ENCODE results near the gene CDK18. TPM values are rescaled to one million over a fixed set of nuclear protein-coding genes. Genes with fewer than 3 reads are reported as not detected.

The CDK18 gene
- total and polyA plus RNA-seq, 9 donors: 3.1 to 18.8 (median 10.3) TPM

DNA sequence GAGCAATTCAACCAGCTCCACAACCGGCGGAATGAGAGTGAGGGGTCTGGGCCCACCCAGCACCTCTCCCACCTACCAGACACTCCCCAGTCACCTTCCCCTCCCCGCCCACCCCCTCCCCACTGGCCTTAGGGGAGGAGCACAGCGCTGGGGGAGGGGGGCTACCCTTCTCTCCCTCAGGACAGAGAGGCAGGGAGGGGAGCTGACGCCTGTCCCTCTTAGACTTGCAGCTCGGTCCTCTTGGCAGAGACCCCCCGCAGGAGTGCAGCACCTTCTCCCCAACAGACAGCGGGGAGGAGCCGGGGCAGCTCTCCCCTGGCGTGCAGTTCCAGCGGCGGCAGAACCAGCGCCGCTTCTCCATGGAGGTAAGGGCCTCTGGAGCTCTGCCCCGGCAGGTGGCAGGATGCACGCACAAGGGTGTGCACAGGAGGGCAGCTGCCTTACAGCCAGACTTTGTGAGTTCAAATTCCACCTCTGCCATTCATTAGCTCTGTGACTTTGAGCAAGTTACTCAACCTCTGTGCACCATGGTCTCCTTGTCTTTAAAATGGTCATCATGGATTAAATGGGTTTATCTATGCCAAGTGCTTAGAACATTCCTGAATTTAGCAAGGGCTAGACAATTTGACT, 18.9 kb downstream of the CDK18 start:
- 50% methylated on average over 8 of the region's 16 CpGs for WGBS (ENCODE audit: insufficient coverage)
- H3K27me3 ChIP-seq (ENCODE audit: control insufficient read depth, insufficient read depth, low read length): no peaks in the 10 kb centered on the region
- no peak for DNase-seq
- no peaks in the 10 kb centered on the region for H3K36me3 ChIP-seq (ENCODE audit: control insufficient read depth, insufficient read depth, low read length)
- peaks cover 19% of the 10 kb centered on the region for H3K4me1 ChIP-seq (ENCODE audit: control insufficient read depth, insufficient read depth, low read length)
- no peaks in the 10 kb centered on the region for H3K9me3 ChIP-seq (replicated peaks; ENCODE audit: control insufficient read depth, low read depth, low read length)
- no peak overlapping the region for H3K4me3 ChIP-seq (ENCODE audit: low read length)
- H3K27ac ChIP-seq (ENCODE audit: low read length): no peak overlapping the region

DNA sequence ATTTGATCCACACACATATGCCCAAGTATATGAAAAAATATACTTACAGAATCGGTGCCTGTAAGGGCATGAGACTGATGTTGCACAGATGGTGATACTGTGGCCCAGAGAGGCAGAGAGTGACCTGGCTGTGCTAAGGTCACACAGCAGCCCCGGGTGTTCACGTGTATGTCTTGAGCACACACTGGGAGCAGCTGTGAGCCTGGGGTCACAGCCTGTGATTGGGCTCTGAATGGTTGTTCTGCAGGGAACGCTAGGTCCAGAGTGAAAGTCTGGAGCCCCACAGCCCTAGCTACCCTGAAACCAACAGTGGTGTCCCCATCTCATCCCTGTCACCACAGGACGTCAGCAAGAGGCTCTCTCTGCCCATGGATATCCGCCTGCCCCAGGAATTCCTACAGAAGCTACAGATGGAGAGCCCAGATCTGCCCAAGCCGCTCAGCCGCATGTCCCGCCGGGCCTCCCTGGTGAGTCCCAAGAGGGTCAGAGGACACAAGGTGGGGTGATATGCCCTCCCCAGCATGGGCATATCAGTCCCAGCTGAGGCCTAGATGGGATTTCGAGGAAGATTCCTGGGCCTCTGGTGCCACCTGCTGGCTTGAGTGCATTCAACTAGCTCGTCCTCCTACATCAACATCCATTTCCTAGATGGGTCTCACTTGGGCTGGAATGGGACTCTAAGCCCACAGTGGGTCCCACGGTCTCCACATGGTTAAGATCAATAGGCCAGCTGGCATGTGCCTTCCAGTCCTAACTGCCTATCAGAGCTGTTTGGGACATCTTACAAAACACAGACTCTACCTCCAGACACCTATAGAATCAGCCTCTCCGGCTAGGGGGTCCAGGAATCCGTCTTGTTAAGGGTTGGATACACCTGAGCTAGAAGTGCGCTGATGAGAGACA, 19.7 kb downstream of the CDK18 start:
- DNase-seq: peak; percentile 78
- H3K9me3 ChIP-seq (replicated peaks; ENCODE audit: control insufficient read depth, low read depth, low read length): no peaks in the 10 kb centered on the region
- no peaks in the 10 kb centered on the region for H3K36me3 ChIP-seq (ENCODE audit: control insufficient read depth, insufficient read depth, low read length)
- H3K27me3 ChIP-seq (ENCODE audit: control insufficient read depth, insufficient read depth, low read length): peaks cover 6% of the 10 kb centered on the region
- no peak overlapping the region for H3K27ac ChIP-seq (ENCODE audit: low read length)
- no peak overlapping the region for H3K4me3 ChIP-seq (ENCODE audit: low read length)
- H3K4me1 ChIP-seq (ENCODE audit: control insufficient read depth, insufficient read depth, low read length): peaks cover 19% of the 10 kb centered on the region
- WGBS (ENCODE audit: insufficient coverage): 38% methylated on average over 11 of the region's 16 CpGs

DNA sequence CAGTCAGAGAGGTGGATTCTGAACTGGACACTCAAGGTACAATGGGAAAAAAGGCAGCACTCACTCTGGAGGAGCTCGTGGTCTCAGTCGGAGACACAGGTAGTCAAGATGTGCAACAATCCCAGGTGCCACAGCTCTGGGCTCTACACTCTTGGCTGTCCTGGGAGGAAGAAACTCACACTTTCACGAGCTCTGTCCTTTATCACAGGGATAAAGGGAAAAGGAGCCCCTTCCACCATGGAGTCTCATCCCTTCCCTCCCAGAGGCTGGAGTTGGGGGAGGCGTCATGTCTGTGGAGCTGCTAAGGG, 20.3 kb downstream of the CDK18 start:
- no peak overlapping the region for H3K4me3 ChIP-seq (ENCODE audit: low read length)
- DNase-seq: no peak
- no CpG with 5 or more reads among the region's 4 CpGs for WGBS (ENCODE audit: insufficient coverage)
- H3K27ac ChIP-seq (ENCODE audit: low read length): no peak overlapping the region
- H3K4me1 ChIP-seq (ENCODE audit: control insufficient read depth, insufficient read depth, low read length): peaks cover 16% of the 10 kb centered on the region
- no peaks in the 10 kb centered on the region for H3K36me3 ChIP-seq (ENCODE audit: control insufficient read depth, insufficient read depth, low read length)
- no peaks in the 10 kb centered on the region for H3K9me3 ChIP-seq (replicated peaks; ENCODE audit: control insufficient read depth, low read depth, low read length)
- H3K27me3 ChIP-seq (ENCODE audit: control insufficient read depth, insufficient read depth, low read length): peaks cover 11% of the 10 kb centered on the region

DNA sequence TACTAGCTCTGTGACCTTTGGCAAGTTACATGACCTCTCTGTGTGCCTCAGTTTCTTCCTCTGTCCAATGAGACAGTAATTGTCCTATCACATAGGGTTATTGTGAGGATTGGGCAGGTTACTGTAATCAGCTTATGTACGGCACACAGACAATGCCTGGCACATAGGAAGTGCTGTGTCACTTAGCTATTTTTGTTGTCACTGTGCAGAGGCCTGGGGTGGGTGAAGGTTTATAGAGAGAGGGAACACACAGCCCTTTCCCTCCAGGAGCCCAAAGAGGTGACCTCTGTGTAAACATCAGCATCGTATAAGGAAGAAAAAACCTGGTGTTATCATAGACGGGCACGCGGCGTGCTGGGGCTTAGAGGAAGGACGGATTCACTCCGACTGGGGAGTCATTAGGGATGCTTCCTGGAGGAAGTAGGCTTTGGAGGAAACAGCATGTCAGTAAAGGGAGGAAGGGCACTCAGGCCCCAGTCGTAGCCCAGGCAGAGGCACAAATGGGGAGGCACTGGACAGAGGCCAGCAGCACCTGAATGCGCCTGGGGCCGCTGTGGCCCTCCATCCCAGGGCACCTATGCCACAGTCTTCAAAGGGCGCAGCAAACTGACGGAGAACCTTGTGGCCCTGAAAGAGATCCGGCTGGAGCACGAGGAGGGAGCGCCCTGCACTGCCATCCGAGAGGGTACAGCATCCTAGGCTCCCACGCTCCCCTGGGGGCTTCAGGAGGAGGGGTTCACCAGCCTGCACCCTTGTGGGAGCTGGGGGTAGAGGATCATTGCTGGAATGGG, 21.2 kb downstream of the CDK18 start:
- peaks cover 10% of the 10 kb centered on the region for H3K4me1 ChIP-seq (ENCODE audit: control insufficient read depth, insufficient read depth, low read length)
- H3K36me3 ChIP-seq (ENCODE audit: control insufficient read depth, insufficient read depth, low read length): no peaks in the 10 kb centered on the region
- H3K4me3 ChIP-seq (ENCODE audit: low read length): no peak overlapping the region
- H3K27ac ChIP-seq (ENCODE audit: low read length): no peak overlapping the region
- H3K9me3 ChIP-seq (replicated peaks; ENCODE audit: control insufficient read depth, low read depth, low read length): no peaks in the 10 kb centered on the region
- DNase-seq: no peak
- peaks cover 17% of the 10 kb centered on the region for H3K27me3 ChIP-seq (ENCODE audit: control insufficient read depth, insufficient read depth, low read length)
- WGBS (ENCODE audit: insufficient coverage): 83% methylated on average over 17 of the region's 18 CpGs

DNA sequence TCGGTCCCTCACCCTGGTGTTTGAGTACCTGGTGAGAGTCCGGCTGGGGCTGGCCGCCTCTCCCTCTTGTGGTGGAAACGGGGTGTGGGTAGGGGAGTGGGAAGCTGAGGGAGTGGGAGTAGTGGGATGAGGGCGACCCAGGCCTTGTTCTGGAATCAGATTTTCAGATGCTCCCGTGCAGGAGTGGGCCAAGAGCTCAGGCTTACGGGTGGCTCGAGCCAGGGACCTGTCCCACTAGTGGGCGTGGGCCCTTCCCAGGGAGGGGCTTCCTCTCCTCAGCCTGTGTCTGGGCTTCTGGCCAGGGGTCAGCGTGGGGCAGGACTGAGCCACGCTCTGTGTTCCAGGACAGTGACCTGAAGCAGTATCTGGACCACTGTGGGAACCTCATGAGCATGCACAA, 22.0 kb downstream of the CDK18 start:
- 63% methylated on average over 10 of the region's 11 CpGs for WGBS (ENCODE audit: insufficient coverage)
- H3K27ac ChIP-seq (ENCODE audit: low read length): no peak overlapping the region
- H3K27me3 ChIP-seq (ENCODE audit: control insufficient read depth, insufficient read depth, low read length): peaks cover 17% of the 10 kb centered on the region
- peaks cover 10% of the 10 kb centered on the region for H3K4me1 ChIP-seq (ENCODE audit: control insufficient read depth, insufficient read depth, low read length)
- no peaks in the 10 kb centered on the region for H3K36me3 ChIP-seq (ENCODE audit: control insufficient read depth, insufficient read depth, low read length)
- H3K9me3 ChIP-seq (replicated peaks; ENCODE audit: control insufficient read depth, low read depth, low read length): no peaks in the 10 kb centered on the region
- DNase-seq: no peak
- no peak overlapping the region for H3K4me3 ChIP-seq (ENCODE audit: low read length)

DNA sequence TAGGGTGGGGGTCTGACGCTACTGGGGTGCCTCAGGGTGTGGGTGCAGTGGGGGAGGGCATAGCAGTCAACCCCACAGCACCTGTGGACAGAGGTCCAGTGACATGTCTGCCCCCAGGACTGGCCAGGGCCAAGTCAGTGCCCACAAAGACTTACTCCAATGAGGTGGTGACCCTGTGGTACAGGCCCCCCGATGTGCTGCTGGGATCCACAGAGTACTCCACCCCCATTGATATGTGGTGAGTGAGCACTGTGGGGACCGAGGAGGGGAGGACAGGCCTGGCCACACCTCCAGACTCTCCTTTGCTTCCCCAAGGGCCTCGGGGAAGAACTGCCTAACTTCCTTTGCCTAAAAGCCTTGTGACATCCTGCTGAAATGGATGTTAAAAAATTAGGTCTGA, 23.5 kb downstream of the CDK18 start:
- WGBS (ENCODE audit: insufficient coverage): 60% methylated on average over 1 of the region's 4 CpGs
- H3K9me3 ChIP-seq (replicated peaks; ENCODE audit: control insufficient read depth, low read depth, low read length): no peaks in the 10 kb centered on the region
- peaks cover 10% of the 10 kb centered on the region for H3K4me1 ChIP-seq (ENCODE audit: control insufficient read depth, insufficient read depth, low read length)
- H3K36me3 ChIP-seq (ENCODE audit: control insufficient read depth, insufficient read depth, low read length): no peaks in the 10 kb centered on the region
- no peak overlapping the region for H3K4me3 ChIP-seq (ENCODE audit: low read length)
- peaks cover 17% of the 10 kb centered on the region for H3K27me3 ChIP-seq (ENCODE audit: control insufficient read depth, insufficient read depth, low read length)
- DNase-seq: no peak
- no peak overlapping the region for H3K27ac ChIP-seq (ENCODE audit: low read length)

DNA sequence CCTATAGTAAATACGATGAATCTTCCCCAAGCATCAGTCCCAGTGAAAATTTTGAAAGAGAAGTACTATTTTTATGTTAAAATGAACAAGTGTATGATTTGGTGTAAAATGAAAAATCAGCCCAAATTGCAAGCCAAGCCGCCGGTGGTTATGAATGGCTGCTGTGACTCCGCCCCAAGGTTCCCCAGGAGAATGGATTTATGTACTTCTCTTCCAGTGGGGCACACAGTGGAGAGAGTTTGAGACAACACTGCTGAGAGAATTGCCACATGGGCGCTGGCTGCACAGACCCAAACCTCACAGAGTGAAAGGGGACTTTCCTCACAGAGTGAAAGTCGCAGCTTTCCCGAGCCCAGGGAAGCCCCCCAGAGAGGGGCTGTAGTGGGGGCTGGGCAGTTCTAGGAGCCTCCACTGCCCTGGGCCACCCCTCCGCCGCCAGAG, 24.0 kb downstream of the CDK18 start:
- Histone ChIP-seq H3K4me3 (ENCODE audit: low read length) (peak overlapping the region; percentile 13), H3K27ac (ENCODE audit: low read length) (no peak overlapping the region), H3K27me3 (ENCODE audit: control insufficient read depth, insufficient read depth, low read length) (peaks cover 17% of the 10 kb centered on the region), H3K36me3 (ENCODE audit: control insufficient read depth, insufficient read depth, low read length) (no peaks in the 10 kb centered on the region), H3K4me1 (ENCODE audit: control insufficient read depth, insufficient read depth, low read length) (peaks cover 10% of the 10 kb centered on the region), H3K9me3 (replicated peaks; ENCODE audit: control insufficient read depth, low read depth, low read length) (no peaks in the 10 kb centered on the region)
- no peak for DNase-seq
- WGBS (ENCODE audit: insufficient coverage): 16% methylated on average over 7 of the region's 9 CpGs

DNA sequence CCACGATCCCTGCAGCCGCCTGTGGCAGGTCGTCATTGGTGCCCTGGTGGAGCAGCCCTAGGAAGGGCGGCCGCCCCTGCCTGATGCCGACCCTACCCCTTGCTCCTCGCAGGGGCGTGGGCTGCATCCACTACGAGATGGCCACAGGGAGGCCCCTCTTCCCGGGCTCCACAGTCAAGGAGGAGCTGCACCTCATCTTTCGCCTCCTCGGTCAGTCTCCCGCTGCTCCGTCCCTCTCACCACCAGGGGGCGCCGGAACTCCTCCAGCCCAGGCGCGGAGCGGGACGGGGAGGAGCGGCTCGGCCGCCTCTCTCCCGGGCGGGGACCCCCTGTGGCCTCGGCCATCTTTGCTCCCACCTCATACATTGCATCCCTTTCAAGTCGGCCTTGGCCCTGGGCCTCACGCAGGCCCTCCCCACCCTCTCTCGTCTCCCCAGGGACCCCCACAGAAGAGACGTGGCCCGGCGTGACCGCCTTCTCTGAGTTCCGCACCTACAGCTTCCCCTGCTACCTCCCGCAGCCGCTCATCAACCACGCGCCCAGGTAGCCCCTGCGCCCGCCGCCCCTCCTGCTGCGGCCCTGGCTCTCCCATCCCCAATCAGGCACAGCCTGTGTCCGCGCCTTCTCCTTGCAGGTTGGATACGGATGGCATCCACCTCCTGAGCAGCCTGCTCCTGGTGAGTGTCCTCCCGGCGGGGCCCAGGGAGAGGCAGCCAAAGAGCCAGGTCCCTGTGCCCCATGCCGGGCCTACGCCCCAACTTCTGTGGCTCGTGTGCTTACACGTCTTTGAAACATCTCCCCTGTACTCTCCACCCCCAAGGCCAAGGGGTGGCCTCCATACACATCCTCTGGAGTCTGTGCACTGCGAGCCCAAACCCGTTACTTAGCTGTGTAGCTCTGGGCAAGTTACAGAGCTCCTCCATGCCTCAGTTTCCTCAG, 24.7 kb downstream of the CDK18 start:
- Histone ChIP-seq H3K4me3 (ENCODE audit: low read length) (peak overlapping the region; percentile 41), H3K27ac (ENCODE audit: low read length) (no peak overlapping the region), H3K27me3 (ENCODE audit: control insufficient read depth, insufficient read depth, low read length) (peaks cover 17% of the 10 kb centered on the region), H3K9me3 (replicated peaks; ENCODE audit: control insufficient read depth, low read depth, low read length) (no peaks in the 10 kb centered on the region), H3K4me1 (ENCODE audit: control insufficient read depth, insufficient read depth, low read length) (peaks cover 10% of the 10 kb centered on the region), H3K36me3 (ENCODE audit: control insufficient read depth, insufficient read depth, low read length) (no peaks in the 10 kb centered on the region)
- peak; percentile 85 for DNase-seq
- WGBS (ENCODE audit: insufficient coverage): 27% methylated on average over 50 of the region's 53 CpGs

DNA sequence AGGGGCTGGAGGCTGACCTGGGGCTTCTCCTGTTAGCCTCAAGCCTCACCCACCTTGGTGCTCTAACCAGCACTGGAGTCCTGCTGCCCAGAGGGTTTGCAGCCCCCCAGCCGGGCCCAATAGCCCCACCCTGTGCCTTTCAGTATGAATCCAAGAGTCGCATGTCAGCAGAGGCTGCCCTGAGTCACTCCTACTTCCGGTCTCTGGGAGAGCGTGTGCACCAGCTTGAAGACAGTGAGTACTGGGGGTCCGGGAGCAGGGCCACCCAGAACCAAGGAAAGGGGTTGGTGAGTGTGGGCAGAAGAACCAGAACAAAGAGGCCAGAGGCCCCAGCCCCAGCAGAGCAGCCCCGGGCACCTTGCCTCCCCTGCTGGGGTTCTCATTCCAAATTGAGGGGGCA, 25.6 kb downstream of the CDK18 start:
- H3K9me3 ChIP-seq (replicated peaks; ENCODE audit: control insufficient read depth, low read depth, low read length): no peaks in the 10 kb centered on the region
- H3K27ac ChIP-seq (ENCODE audit: low read length): no peak overlapping the region
- no peak for DNase-seq
- H3K4me1 ChIP-seq (ENCODE audit: control insufficient read depth, insufficient read depth, low read length): peaks cover 10% of the 10 kb centered on the region
- no peak overlapping the region for H3K4me3 ChIP-seq (ENCODE audit: low read length)
- H3K36me3 ChIP-seq (ENCODE audit: control insufficient read depth, insufficient read depth, low read length): no peaks in the 10 kb centered on the region
- 61% methylated on average over 5 of the region's 6 CpGs for WGBS (ENCODE audit: insufficient coverage)
- H3K27me3 ChIP-seq (ENCODE audit: control insufficient read depth, insufficient read depth, low read length): peaks cover 17% of the 10 kb centered on the region

All from muscle of leg (tissue), 11 donors.